ENCODE data around the gene MYO5B.
"Not testable (repeated sequence)": the region's sequence is repeated elsewhere in the genome, so short reads cannot be mapped to it uniquely, and the experiment has no call there.

Gene MYO5B

GRCh38 chr18:49814147-49814499 lies 380.8 kb downstream of the MYO5B start:
- no peak for DNase-seq

- peak; percentile 95 for DNase-seq
Observed at GRCh38 chr18:49813319-49814146, 381.4 kb downstream of the MYO5B start, which contains the start of gene ACAA2. Gene ACAA2 (minus strand): TSS chr18:49813533. CDS start chr18:49813484, 49 bp downstream.

- no peak for DNase-seq
Observed at GRCh38 chr18:49813069-49813318, 382.0 kb downstream of the MYO5B start.

- DNase-seq = no peak
Observed at GRCh38 chr18:49812286-49813068, 382.5 kb downstream of the MYO5B start.

- peak; percentile 12 for DNase-seq
Observed at GRCh38 chr18:49811151-49811938, 383.6 kb downstream of the MYO5B start.

GRCh38 chr18:49808553-49809191 lies 386.3 kb downstream of the MYO5B start:
- DNase-seq = not testable (repeated sequence)

- no peak for DNase-seq
Observed at GRCh38 chr18:49804096-49804495, 390.9 kb downstream of the MYO5B start.

- DNase-seq = no peak
Observed at GRCh38 chr18:49802623-49803022, 392.3 kb downstream of the MYO5B start.

GRCh38 chr18:49800491-49800890 lies 394.5 kb downstream of the MYO5B start:
- DNase-seq = not testable (repeated sequence)

- not testable (repeated sequence) for DNase-seq
Observed at GRCh38 chr18:49799806-49800205, 395.1 kb downstream of the MYO5B start.

GRCh38 chr18:49798001-49798400 lies 396.9 kb downstream of the MYO5B start:
- DNase-seq = no peak

- no peak for DNase-seq
Observed at GRCh38 chr18:49795612-49796552, 399.1 kb downstream of the MYO5B start.

GRCh38 chr18:49794743-49795142 lies 400.2 kb downstream of the MYO5B start:
- DNase-seq = no peak

GRCh38 chr18:49789560-49790134 lies 405.3 kb downstream of the MYO5B start:
- DNase-seq = not testable (repeated sequence)

GRCh38 chr18:49788327-49788898 lies 406.5 kb downstream of the MYO5B start:
- DNase-seq = no peak

GRCh38 chr18:49786019-49786720 lies 408.8 kb downstream of the MYO5B start:
- no peak for DNase-seq

- no peak for DNase-seq
Observed at GRCh38 chr18:49784427-49785185, 410.3 kb downstream of the MYO5B start.

- not testable (repeated sequence) for DNase-seq
Observed at GRCh38 chr18:49783631-49784030, 411.3 kb downstream of the MYO5B start.

GRCh38 chr18:49778826-49779465 lies 416.0 kb downstream of the MYO5B start:
- DNase-seq = no peak

Data from retina (tissue), 1 donor.